ENCODE results near the gene PDCD1LG2. TPM values are rescaled to one million over a fixed set of nuclear protein-coding genes. Genes with fewer than 3 reads are reported as not detected.

The PDCD1LG2 gene
- total RNA-seq, 4 donors from 2014 or later = 0.44 to 3.1 (median 1.9) TPM

GRCh38 chr9:5592904-5593303 lies 82.6 kb downstream of the PDCD1LG2 start:
- DNase-seq (ENCODE audit: low spot score in 2 of 2) = no peak
- H3K9me3 ChIP-seq = no peaks in the 10 kb centered on the region
- H3K36me3 ChIP-seq = no peaks in the 10 kb centered on the region
- no peak overlapping the region for H3K27ac ChIP-seq
- H3K27me3 ChIP-seq = no peaks in the 10 kb centered on the region
- WGBS, 2 donors = 93 to 95% methylated on average over 5 of the region's 5 CpGs
- peaks cover 0 to 20% (median 0%) of the 10 kb centered on the region in 4 donors for H3K4me1 ChIP-seq
- TF ChIP-seq POLR2A (IDR thresholded peaks at IDR 0.05) (no peak), EP300 (IDR thresholded peaks at IDR 0.05) (no peak)
- TF ChIP-seq, protein P1, sequence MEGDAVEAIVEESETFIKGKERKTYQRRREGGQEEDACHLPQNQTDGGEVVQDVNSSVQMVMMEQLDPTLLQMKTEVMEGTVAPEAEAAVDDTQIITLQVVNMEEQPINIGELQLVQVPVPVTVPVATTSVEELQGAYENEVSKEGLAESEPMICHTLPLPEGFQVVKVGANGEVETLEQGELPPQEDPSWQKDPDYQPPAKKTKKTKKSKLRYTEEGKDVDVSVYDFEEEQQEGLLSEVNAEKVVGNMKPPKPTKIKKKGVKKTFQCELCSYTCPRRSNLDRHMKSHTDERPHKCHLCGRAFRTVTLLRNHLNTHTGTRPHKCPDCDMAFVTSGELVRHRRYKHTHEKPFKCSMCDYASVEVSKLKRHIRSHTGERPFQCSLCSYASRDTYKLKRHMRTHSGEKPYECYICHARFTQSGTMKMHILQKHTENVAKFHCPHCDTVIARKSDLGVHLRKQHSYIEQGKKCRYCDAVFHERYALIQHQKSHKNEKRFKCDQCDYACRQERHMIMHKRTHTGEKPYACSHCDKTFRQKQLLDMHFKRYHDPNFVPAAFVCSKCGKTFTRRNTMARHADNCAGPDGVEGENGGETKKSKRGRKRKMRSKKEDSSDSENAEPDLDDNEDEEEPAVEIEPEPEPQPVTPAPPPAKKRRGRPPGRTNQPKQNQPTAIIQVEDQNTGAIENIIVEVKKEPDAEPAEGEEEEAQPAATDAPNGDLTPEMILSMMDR (IDR thresholded peaks at IDR 0.05) = no peak
- no peak overlapping the region for H3K4me3 ChIP-seq

GRCh38 chr9:5593904-5594303 lies 83.6 kb downstream of the PDCD1LG2 start:
- H3K4me3 ChIP-seq = no peak overlapping the region
- no peak for TF ChIP-seq POLR2A (IDR thresholded peaks at IDR 0.05)
- no peak for TF ChIP-seq EP300 (IDR thresholded peaks at IDR 0.05)
- TF ChIP-seq, protein P1 (IDR thresholded peaks at IDR 0.05) = no peak
- H3K27me3 ChIP-seq = no peaks in the 10 kb centered on the region
- H3K27ac ChIP-seq = no peak overlapping the region
- H3K9me3 ChIP-seq = no peaks in the 10 kb centered on the region
- no peak for DNase-seq (ENCODE audit: low spot score in 2 of 2)
- H3K4me1 ChIP-seq = peaks cover 0 to 20% (median 0%) of the 10 kb centered on the region in 4 donors
- WGBS, 2 donors = 72 to 76% methylated on average over 2 of the region's 2 CpGs
- no peaks in the 10 kb centered on the region for H3K36me3 ChIP-seq

GRCh38 chr9:5596173-5596572 lies 85.8 kb downstream of the PDCD1LG2 start:
- peak overlapping the region in 1 of 4 donors; percentile 8 for H3K27ac ChIP-seq
- H3K9me3 ChIP-seq = no peaks in the 10 kb centered on the region
- no peaks in the 10 kb centered on the region for H3K27me3 ChIP-seq
- no peak for DNase-seq (ENCODE audit: low spot score in 2 of 2)
- 31 to 36% methylated on average over 2 of the region's 2 CpGs for WGBS, 2 donors
- no peak overlapping the region for H3K4me3 ChIP-seq
- peaks cover 0 to 13% (median 0%) of the 10 kb centered on the region in 4 donors for H3K4me1 ChIP-seq
- no peaks in the 10 kb centered on the region for H3K36me3 ChIP-seq
- TF ChIP-seq EP300 (IDR thresholded peaks at IDR 0.05) = no peak
- TF ChIP-seq, protein P1 (IDR thresholded peaks at IDR 0.05) = no peak
- no peak for TF ChIP-seq POLR2A (IDR thresholded peaks at IDR 0.05)

GRCh38 chr9:5608298-5609225 lies 98.2 kb downstream of the PDCD1LG2 start:
- Histone ChIP-seq H3K4me3 (peak overlapping the region in 3 of 4 donors; percentile 28 to 46 (median 40)), H3K9me3 (no peaks in the 10 kb centered on the region), H3K27me3 (no peaks in the 10 kb centered on the region), H3K4me1 (peaks cover 0 to 37% (median 5%) of the 10 kb centered on the region in 4 donors), H3K36me3 (no peaks in the 10 kb centered on the region), H3K27ac (peak overlapping the region in 3 of 4 donors; percentile 58 to 78 (median 73))
- TF ChIP-seq EP300 (IDR thresholded peaks at IDR 0.05) = peak in 1 of 2 donors; percentile 18
- no peak for TF ChIP-seq POLR2A (IDR thresholded peaks at IDR 0.05)
- TF ChIP-seq, protein P1 (IDR thresholded peaks at IDR 0.05) = no peak
- no peak for DNase-seq (ENCODE audit: low spot score in 2 of 2)
- WGBS, 2 donors = 46% methylated on average over 6 of the region's 6 CpGs

GRCh38 chr9:5609226-5609596 lies 98.9 kb downstream of the PDCD1LG2 start:
- H3K27me3 ChIP-seq = no peaks in the 10 kb centered on the region
- no peak for DNase-seq (ENCODE audit: low spot score in 2 of 2)
- TF ChIP-seq EP300 (IDR thresholded peaks at IDR 0.05) (no peak), POLR2A (IDR thresholded peaks at IDR 0.05) (no peak)
- TF ChIP-seq, protein P1 (IDR thresholded peaks at IDR 0.05) = no peak
- peaks cover 0 to 37% (median 5%) of the 10 kb centered on the region in 4 donors for H3K4me1 ChIP-seq
- WGBS, 2 donors = 58 to 70% methylated on average over 3 of the region's 3 CpGs
- H3K27ac ChIP-seq = peak overlapping the region in 3 of 4 donors; percentile 58 to 78 (median 73)
- no peaks in the 10 kb centered on the region for H3K36me3 ChIP-seq
- peak overlapping the region in 3 of 4 donors; percentile 28 to 46 (median 40) for H3K4me3 ChIP-seq
- H3K9me3 ChIP-seq = no peaks in the 10 kb centered on the region
